Sigmoid colon (tissue), 7 donors: ENCODE results near the gene KLK6. TPM values are rescaled to one million over a fixed set of nuclear protein-coding genes. Genes with fewer than 3 reads are reported as not detected.

Experiments used
- DNase-seq: peaks from one replicate; pipeline ENCODE4 v3.0.0-alpha.2; 2019
- H3K27ac ChIP-seq, 4 donors: fragments of 200-600 bp; sonication (generic); one replicate each; pipeline ENCODE4 v1.5.1; 2016 to 2019; ENCODE audit warnings: mild to moderate bottlenecking in 1 of 4
- H3K27me3 ChIP-seq, 3 donors: fragments of 200-600 bp; sonication (generic); one replicate each; pipeline ENCODE4 v1.5.1; 2019; ENCODE audit warnings: mild to moderate bottlenecking in 1 of 3
- H3K36me3 ChIP-seq, 4 donors: fragments of 200-600 bp; sonication (generic); one replicate each; pipeline ENCODE4 v1.5.1; 2016 to 2019
- H3K4me1 ChIP-seq, 4 donors: fragments of 200-600 bp; sonication (generic); one replicate each; pipeline ENCODE4 v1.5.1; 2017 to 2019
- H3K4me3 ChIP-seq, 4 donors: fragments of 200-600 bp; sonication (generic); one replicate each; pipeline ENCODE4 v1.5.1; 2017 to 2019; ENCODE audit warnings: mild to moderate bottlenecking in 2 of 4, moderate library complexity in 1 of 4
- H3K9me3 ChIP-seq, 4 donors: fragments of 200-600 bp in 3 of 4; sonication (generic) in 3 of 4; one replicate each; pipeline versions ENCODE4 v1.5.1 to v1.6.1; 2013 to 2019
- EP300 ChIP-seq, 4 donors: sonication (generic); formaldehyde crosslinking; IDR thresholded peaks; one replicate each; pipeline ENCODE4 v1.6.1; 2017; ENCODE audit warnings: antibody characterized with exemption in 4 of 4
- POLR2A ChIP-seq, 2 donors: fragments of 450-650 bp; IDR thresholded peaks; one replicate each; pipeline ENCODE4 v1.6.1; 2016; ENCODE audit warnings: antibody characterized with exemption in 2 of 2, mild to moderate bottlenecking in 2 of 2, moderate library complexity in 2 of 2
- POLR2AphosphoS5 ChIP-seq, 4 donors: sonication (generic); formaldehyde crosslinking; IDR thresholded peaks; one replicate each; pipeline ENCODE4 v1.6.1; 2017; ENCODE audit warnings: antibody characterized with exemption in 4 of 4
- WGBS, 2 donors: extraction: QIAGEN DNeasy Blood & Tissue Kit; methylation state at CpG; one replicate each; pipeline ENCODE4 v1.1.7; 2013; 5-methylcytosine and 5-hydroxymethylcytosine counted together
- intact Hi-C: fragments of 100-400 bp; cut with DNase I; formaldehyde crosslinking; loops from one replicate; pipeline ENCODE4 v1.15.1; 2023
- polyA plus RNA-seq, 3 donors: library from polyadenylated mRNA; stranded (reverse); fragments of 200-250 nt; gene quantifications; one replicate each; pipeline ENCODE4 v1.2.3, GENCODE V29; 2013
- total RNA-seq, 4 donors: library from RNA; depleted of rRNA; stranded (reverse); fragments of >200 nt; gene quantifications; one replicate each; pipeline ENCODE4 v1.1.0, GENCODE V29; 2016
- TF ChIP-seq, protein P1 (sequence below), 4 experiments: fragments of 450-650 bp in 3 of 4; fragments of 200-600 bp in 1 of 4; IDR thresholded peaks; one replicate each; pipeline ENCODE4 v1.5.1; 2016 to 2019; ENCODE audit warnings: antibody characterized with exemption in 4 of 4, mild to moderate bottlenecking in 3 of 4, moderate library complexity in 2 of 4
- donor health status: healthy with polysubstance abuse.
- donor health status: Bipolar disorder and iron deficiency.
- donor health status: healthy.

KLK6 gene
- total and polyA plus RNA-seq, 7 donors, result not detected

- Histone ChIP-seq H3K27me3 (peaks cover 0 to 60% (median 39%) of the 10 kb centered on the region in 3 donors), H3K4me1 (no peaks in the 10 kb centered on the region), H3K27ac (no peak overlapping the region), H3K9me3 (no peaks in the 10 kb centered on the region), H3K36me3 (no peaks in the 10 kb centered on the region), H3K4me3 (no peak overlapping the region)
- 43 to 59% methylated on average over 8 of the region's 8 CpGs for WGBS, 2 donors
- intact Hi-C loops, result no loop called here
- DNase-seq, result peak; percentile 38
- TF ChIP-seq EP300 (IDR thresholded peaks at IDR 0.05) (no peak), POLR2A (IDR thresholded peaks at IDR 0.05) (no peak), POLR2AphosphoS5 (IDR thresholded peaks at IDR 0.05) (no peak)
- TF ChIP-seq, protein P1, sequence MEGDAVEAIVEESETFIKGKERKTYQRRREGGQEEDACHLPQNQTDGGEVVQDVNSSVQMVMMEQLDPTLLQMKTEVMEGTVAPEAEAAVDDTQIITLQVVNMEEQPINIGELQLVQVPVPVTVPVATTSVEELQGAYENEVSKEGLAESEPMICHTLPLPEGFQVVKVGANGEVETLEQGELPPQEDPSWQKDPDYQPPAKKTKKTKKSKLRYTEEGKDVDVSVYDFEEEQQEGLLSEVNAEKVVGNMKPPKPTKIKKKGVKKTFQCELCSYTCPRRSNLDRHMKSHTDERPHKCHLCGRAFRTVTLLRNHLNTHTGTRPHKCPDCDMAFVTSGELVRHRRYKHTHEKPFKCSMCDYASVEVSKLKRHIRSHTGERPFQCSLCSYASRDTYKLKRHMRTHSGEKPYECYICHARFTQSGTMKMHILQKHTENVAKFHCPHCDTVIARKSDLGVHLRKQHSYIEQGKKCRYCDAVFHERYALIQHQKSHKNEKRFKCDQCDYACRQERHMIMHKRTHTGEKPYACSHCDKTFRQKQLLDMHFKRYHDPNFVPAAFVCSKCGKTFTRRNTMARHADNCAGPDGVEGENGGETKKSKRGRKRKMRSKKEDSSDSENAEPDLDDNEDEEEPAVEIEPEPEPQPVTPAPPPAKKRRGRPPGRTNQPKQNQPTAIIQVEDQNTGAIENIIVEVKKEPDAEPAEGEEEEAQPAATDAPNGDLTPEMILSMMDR (IDR thresholded peaks at IDR 0.05), result no peak
Observed at GRCh38 chr19:51006406-51006805, 37.0 kb upstream of the KLK6 start.

GRCh38 chr19:51005248-51005647 lies 35.9 kb upstream of the KLK6 start:
- TF ChIP-seq, protein P1 (IDR thresholded peaks at IDR 0.05), result no peak
- TF ChIP-seq POLR2A (IDR thresholded peaks at IDR 0.05) (no peak), EP300 (IDR thresholded peaks at IDR 0.05) (no peak)
- WGBS, 2 donors, result 75 to 91% methylated on average over 1 of the region's 1 CpG
- Histone ChIP-seq H3K9me3 (no peaks in the 10 kb centered on the region), H3K4me3 (no peak overlapping the region), H3K4me1 (no peaks in the 10 kb centered on the region), H3K27me3 (peaks cover 0 to 66% (median 47%) of the 10 kb centered on the region in 3 donors), H3K36me3 (no peaks in the 10 kb centered on the region), H3K27ac (no peak overlapping the region)
- no peak for DNase-seq
- intact Hi-C loops, result no loop called here

- Histone ChIP-seq H3K4me3 (no peak overlapping the region), H3K27ac (no peak overlapping the region), H3K9me3 (no peaks in the 10 kb centered on the region), H3K27me3 (peaks cover 0 to 63% (median 42%) of the 10 kb centered on the region in 3 donors), H3K4me1 (no peaks in the 10 kb centered on the region), H3K36me3 (no peaks in the 10 kb centered on the region)
- 71 to 78% methylated on average over 7 of the region's 7 CpGs for WGBS, 2 donors
- intact Hi-C loops, result no loop called here
- TF ChIP-seq EP300 (IDR thresholded peaks at IDR 0.05), result no peak
- DNase-seq, result no peak
Observed at GRCh38 chr19:51003316-51003715, 33.9 kb upstream of the KLK6 start.

DNA sequence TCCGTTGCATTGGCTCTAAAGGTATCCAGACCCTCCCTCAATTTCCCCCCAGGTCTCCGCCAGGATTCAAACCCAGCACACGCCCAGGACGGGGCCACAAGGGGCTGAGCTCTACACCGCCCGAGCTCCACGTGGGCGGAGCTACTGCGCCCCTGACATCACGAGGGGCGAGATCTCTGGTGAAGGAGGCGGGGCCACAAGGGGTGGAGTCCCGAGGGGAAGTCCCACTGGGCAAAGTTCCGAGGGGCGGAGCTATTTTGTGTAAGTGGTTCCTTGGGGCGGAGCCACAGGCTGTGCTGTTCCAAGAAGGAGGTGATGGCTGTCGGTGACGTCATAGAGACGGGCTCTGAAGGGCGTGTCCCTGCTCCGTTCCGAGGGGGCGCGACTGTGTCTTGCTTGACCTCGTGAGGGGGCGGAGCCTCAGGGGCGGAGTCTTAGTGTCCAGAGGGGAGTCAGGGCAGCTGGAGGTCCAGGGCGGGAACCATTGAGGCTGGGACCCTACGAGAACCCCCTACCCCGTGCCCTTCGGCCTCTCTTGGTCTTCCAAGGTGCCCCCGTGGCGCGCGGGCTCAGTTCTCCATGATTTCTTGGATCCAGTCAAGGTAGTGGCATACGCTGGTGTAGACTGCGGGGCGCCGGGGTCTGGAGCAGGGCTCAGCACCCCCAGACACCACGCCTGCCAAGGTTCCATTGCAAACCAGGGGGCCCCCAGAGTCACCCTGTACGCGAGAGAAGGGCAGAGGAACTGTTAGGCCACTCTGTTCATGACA lies 33.3 kb upstream of the KLK6 start:
- DNase-seq, result peak; percentile 57
- Histone ChIP-seq H3K36me3 (no peaks in the 10 kb centered on the region), H3K9me3 (no peaks in the 10 kb centered on the region), H3K4me3 (no peak overlapping the region), H3K27ac (no peak overlapping the region), H3K4me1 (no peaks in the 10 kb centered on the region), H3K27me3 (peaks cover 0 to 65% (median 42%) of the 10 kb centered on the region in 3 donors)
- TF ChIP-seq, protein P1 (IDR thresholded peaks at IDR 0.05), result no peak
- TF ChIP-seq EP300 (IDR thresholded peaks at IDR 0.05), result no peak
- no peak for TF ChIP-seq POLR2A (IDR thresholded peaks at IDR 0.05)
- TF ChIP-seq POLR2AphosphoS5 (IDR thresholded peaks at IDR 0.05), result no peak
- WGBS, 2 donors, result 51 to 71% methylated on average over 42 of the region's 42 CpGs
- intact Hi-C loops, result no loop called here

GRCh38 chr19:51002089-51002532 lies 32.7 kb upstream of the KLK6 start:
- DNase-seq, result peak; percentile 40
- H3K9me3 ChIP-seq, result no peaks in the 10 kb centered on the region
- no peak overlapping the region for H3K4me3 ChIP-seq
- H3K4me1 ChIP-seq, result no peaks in the 10 kb centered on the region
- no peak overlapping the region for H3K27ac ChIP-seq
- no peaks in the 10 kb centered on the region for H3K36me3 ChIP-seq
- peaks cover 0 to 62% (median 42%) of the 10 kb centered on the region in 3 donors for H3K27me3 ChIP-seq
- TF ChIP-seq POLR2A (IDR thresholded peaks at IDR 0.05) (no peak), POLR2AphosphoS5 (IDR thresholded peaks at IDR 0.05) (no peak), EP300 (IDR thresholded peaks at IDR 0.05) (no peak)
- TF ChIP-seq, protein P1 (IDR thresholded peaks at IDR 0.05), result no peak
- 41 to 56% methylated on average over 12 of the region's 12 CpGs for WGBS, 2 donors
- intact Hi-C loops, result no loop called here
